Measurements from ENCODE around the gene TTLL6. TPM values are rescaled to one million over a fixed set of nuclear protein-coding genes. Genes with fewer than 3 reads are reported as not detected.

The TTLL6 gene
- total RNA-seq, 1 donor from 2014 or later, result not detected

GRCh38 chr17:48753794-48754499 lies 63.1 kb downstream of the TTLL6 start:
- no peaks in the 10 kb centered on the region for H3K36me3 ChIP-seq (ENCODE audit: insufficient read depth, low read length)
- no peak for DNase-seq (ENCODE audit: low read depth)
- H3K4me1 Mint-ChIP-seq (ENCODE audit: low read depth, unreplicated experiment), result peaks cover 3% of the 10 kb centered on the region
- H3K4me1 ChIP-seq (ENCODE audit: insufficient read depth, low read length), result peaks cover 4% of the 10 kb centered on the region
- peak overlapping the region; percentile 64 for H3K4me2 ChIP-seq (ENCODE audit: low read length)
- peaks cover 10% of the 10 kb centered on the region for H4K20me1 ChIP-seq (ENCODE audit: insufficient read depth, low read length)
- H3K27me3 Mint-ChIP-seq (ENCODE audit: low read depth, unreplicated experiment), result peaks cover 91% of the 10 kb centered on the region
- H3K9me3 ChIP-seq (ENCODE audit: insufficient read depth, low read depth, low read length), result peaks cover 8% of the 10 kb centered on the region
- H3K36me3 Mint-ChIP-seq (ENCODE audit: low read depth, unreplicated experiment), result peaks cover 5% of the 10 kb centered on the region
- no peaks in the 10 kb centered on the region for H3K79me2 ChIP-seq (ENCODE audit: insufficient read depth, low read length)
- peaks cover 10% of the 10 kb centered on the region for H3K9me3 Mint-ChIP-seq (ENCODE audit: unreplicated experiment)
- H3K27me3 ChIP-seq (ENCODE audit: insufficient read depth, low read length), result peaks cover 96% of the 10 kb centered on the region
- no peak overlapping the region for H3K4me3 ChIP-seq (ENCODE audit: insufficient read depth, low read depth, low read length)
- H3K27ac ChIP-seq (ENCODE audit: low read depth, low read length), result no peak overlapping the region
- H3K4me3 Mint-ChIP-seq (ENCODE audit: unreplicated experiment), result no peak overlapping the region
- H3K27ac Mint-ChIP-seq (ENCODE audit: unreplicated experiment), result no peak overlapping the region
- TF ChIP-seq, protein P1, sequence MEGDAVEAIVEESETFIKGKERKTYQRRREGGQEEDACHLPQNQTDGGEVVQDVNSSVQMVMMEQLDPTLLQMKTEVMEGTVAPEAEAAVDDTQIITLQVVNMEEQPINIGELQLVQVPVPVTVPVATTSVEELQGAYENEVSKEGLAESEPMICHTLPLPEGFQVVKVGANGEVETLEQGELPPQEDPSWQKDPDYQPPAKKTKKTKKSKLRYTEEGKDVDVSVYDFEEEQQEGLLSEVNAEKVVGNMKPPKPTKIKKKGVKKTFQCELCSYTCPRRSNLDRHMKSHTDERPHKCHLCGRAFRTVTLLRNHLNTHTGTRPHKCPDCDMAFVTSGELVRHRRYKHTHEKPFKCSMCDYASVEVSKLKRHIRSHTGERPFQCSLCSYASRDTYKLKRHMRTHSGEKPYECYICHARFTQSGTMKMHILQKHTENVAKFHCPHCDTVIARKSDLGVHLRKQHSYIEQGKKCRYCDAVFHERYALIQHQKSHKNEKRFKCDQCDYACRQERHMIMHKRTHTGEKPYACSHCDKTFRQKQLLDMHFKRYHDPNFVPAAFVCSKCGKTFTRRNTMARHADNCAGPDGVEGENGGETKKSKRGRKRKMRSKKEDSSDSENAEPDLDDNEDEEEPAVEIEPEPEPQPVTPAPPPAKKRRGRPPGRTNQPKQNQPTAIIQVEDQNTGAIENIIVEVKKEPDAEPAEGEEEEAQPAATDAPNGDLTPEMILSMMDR (IDR thresholded peaks at IDR 0.05; ENCODE audit: insufficient read depth, low read depth, low read length), result no peak
- TF ChIP-seq EZH2 (IDR thresholded peaks at IDR 0.05; ENCODE audit: insufficient read depth, low read length), result no peak
- FAIRE-seq, result no peak
- H3K9ac ChIP-seq (ENCODE audit: low read length), result no peak overlapping the region
- H2AFZ ChIP-seq (ENCODE audit: low read depth, low read length), result no peak overlapping the region

GRCh38 chr17:48752399-48753288 lies 64.4 kb downstream of the TTLL6 start:
- peaks cover 8% of the 10 kb centered on the region for H3K9me3 ChIP-seq (ENCODE audit: insufficient read depth, low read depth, low read length)
- DNase-seq (ENCODE audit: low read depth) (no peak), FAIRE-seq (no peak)
- H3K9me3 Mint-ChIP-seq (ENCODE audit: unreplicated experiment), result peaks cover 10% of the 10 kb centered on the region
- H3K4me1 ChIP-seq (ENCODE audit: insufficient read depth, low read length), result peaks cover 4% of the 10 kb centered on the region
- H3K4me3 ChIP-seq (ENCODE audit: insufficient read depth, low read depth, low read length), result no peak overlapping the region
- no peaks in the 10 kb centered on the region for H3K36me3 ChIP-seq (ENCODE audit: insufficient read depth, low read length)
- H3K27ac ChIP-seq (ENCODE audit: low read depth, low read length), result no peak overlapping the region
- peaks cover 10% of the 10 kb centered on the region for H4K20me1 ChIP-seq (ENCODE audit: insufficient read depth, low read length)
- peaks cover 99% of the 10 kb centered on the region for H3K27me3 ChIP-seq (ENCODE audit: insufficient read depth, low read length)
- peaks cover 90% of the 10 kb centered on the region for H3K27me3 Mint-ChIP-seq (ENCODE audit: low read depth, unreplicated experiment)
- no peak overlapping the region for H3K9ac ChIP-seq (ENCODE audit: low read length)
- no peak overlapping the region for H3K27ac Mint-ChIP-seq (ENCODE audit: unreplicated experiment)
- H3K79me2 ChIP-seq (ENCODE audit: insufficient read depth, low read length), result no peaks in the 10 kb centered on the region
- peak; percentile 90 for TF ChIP-seq EZH2 (IDR thresholded peaks at IDR 0.05; ENCODE audit: insufficient read depth, low read length)
- TF ChIP-seq, protein P1 (IDR thresholded peaks at IDR 0.05; ENCODE audit: insufficient read depth, low read depth, low read length), result no peak
- no peak overlapping the region for H3K4me2 ChIP-seq (ENCODE audit: low read length)
- no peak overlapping the region for H3K4me3 Mint-ChIP-seq (ENCODE audit: unreplicated experiment)
- H2AFZ ChIP-seq (ENCODE audit: low read depth, low read length), result no peak overlapping the region
- peaks cover 3% of the 10 kb centered on the region for H3K4me1 Mint-ChIP-seq (ENCODE audit: low read depth, unreplicated experiment)
- peaks cover 5% of the 10 kb centered on the region for H3K36me3 Mint-ChIP-seq (ENCODE audit: low read depth, unreplicated experiment)

All from astrocyte (in vitro differentiated cells and primary cell).